ENCODE measurements around the gene DNAJC5.
"Not testable (repeated sequence)": the region's sequence is repeated elsewhere in the genome, so short reads cannot be mapped to it uniquely, and the experiment has no call there.

The DNAJC5 gene

DNA sequence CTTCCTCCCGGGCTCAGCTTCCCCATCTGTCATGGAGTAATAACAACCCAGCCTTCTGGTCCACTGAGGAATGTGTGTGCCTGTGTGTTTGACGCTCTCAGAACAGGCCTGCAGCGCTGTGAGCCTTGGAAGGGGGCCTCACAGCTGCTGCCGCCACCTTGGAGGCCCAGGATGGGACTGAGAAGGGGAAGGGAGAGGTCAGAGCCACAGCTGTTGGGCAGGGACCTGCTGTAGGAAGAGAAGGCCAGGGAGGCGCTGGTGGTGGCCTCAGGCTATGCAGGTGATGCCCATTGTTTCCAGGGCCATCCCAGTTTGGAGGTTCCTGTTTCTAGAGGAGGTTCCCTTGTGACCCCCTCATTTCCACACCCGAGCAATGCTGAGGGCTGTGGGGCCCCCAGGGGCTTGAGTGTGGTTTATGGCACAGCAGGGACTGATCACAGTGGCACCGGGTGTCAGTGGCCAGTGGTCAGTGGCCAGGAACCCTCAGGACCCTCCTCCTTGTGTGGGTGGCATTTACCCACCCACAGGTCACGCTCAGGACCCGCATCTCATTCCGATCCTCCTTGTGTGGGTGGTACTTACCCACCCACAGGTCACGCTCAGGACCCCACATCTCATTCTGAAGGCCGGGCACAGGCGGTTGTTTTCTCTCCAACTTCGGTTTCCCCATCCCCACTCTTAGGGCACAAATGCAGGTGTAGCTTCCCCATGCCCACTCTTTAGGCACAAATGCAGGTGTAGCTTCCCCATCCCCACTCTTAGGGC, 15.8 kb upstream of the DNAJC5 start:
- Histone ChIP-seq H3K9me3 (ENCODE audit: control extremely low read depth in 1 of 5, control insufficient read depth in 4 of 5, insufficient read depth in 2 of 5, low read depth in 1 of 5, low read length in 4 of 5) (no peaks in the 10 kb centered on the region), H3K4me1 (ENCODE audit: control extremely low read depth in 1 of 4, control insufficient read depth in 4 of 4, insufficient read depth in 4 of 4, low read length in 3 of 4) (peaks cover 0 to 3% (median 0%) of the 10 kb centered on the region in 4 experiments), H3K27me3 (replicated peaks in 2 of 5; ENCODE audit: control insufficient read depth in 4 of 5, insufficient read depth in 5 of 5, low read length in 4 of 5) (no peaks in the 10 kb centered on the region), H3K27ac (ENCODE audit: insufficient read depth in 1 of 2, low read depth in 1 of 2, low read length in 2 of 2, poor library complexity in 1 of 2, severe bottlenecking in 2 of 2) (no peak overlapping the region), H3K4me3 (ENCODE audit: control insufficient read depth in 1 of 7, extremely low read depth in 1 of 7, insufficient read depth in 4 of 7, low read depth in 2 of 7, low read length in 6 of 7) (no peak overlapping the region), H3K36me3 (ENCODE audit: control insufficient read depth in 4 of 4, insufficient read depth in 4 of 4, low read length in 3 of 4) (peaks cover 25 to 71% (median 53%) of the 10 kb centered on the region in 4 experiments)
- ChIA-PET CTCF (interaction anchor here (0.6 kb wide), 1 partner anchor 154 kb away, joined by 3 read pairs; no protein-coding TSS in a partner anchor), POLR2A (interaction anchor here (1.4 kb wide), 1 partner anchor 14 kb away, joined by 3 read pairs; the partner anchor contains the start of gene TPD52L2)
- 98% methylated on average over 12 of the region's 14 CpGs for WGBS (ENCODE audit: insufficient coverage)
- no peak for DNase-seq

DNA sequence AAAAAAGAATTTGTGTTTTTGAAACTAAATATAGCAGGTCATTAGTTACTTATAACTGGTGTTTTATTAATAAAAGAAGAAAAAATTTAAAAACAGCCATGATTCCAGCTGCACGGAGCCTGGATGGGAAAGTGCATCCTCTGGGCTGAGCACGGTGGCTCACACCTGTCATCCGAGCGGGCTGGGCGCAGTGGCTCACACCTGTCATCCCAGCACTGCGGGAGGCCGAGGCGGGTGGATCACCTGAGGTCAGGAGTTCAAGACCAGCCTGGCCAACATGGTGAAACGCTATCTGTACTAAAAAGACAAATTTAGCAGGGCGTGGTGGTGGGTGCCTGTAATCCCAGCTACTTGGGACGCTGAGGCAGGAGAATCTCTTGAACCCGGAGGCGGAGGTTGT, 14.0 kb upstream of the DNAJC5 start:
- DNase-seq; H3K27ac ChIP-seq (ENCODE audit: insufficient read depth in 1 of 2, low read depth in 1 of 2, low read length in 2 of 2, poor library complexity in 1 of 2, severe bottlenecking in 2 of 2); POLR2A ChIA-PET; H3K27me3 ChIP-seq (replicated peaks in 2 of 5; ENCODE audit: control insufficient read depth in 4 of 5, insufficient read depth in 5 of 5, low read length in 4 of 5); H3K4me3 ChIP-seq (ENCODE audit: control insufficient read depth in 1 of 7, extremely low read depth in 1 of 7, insufficient read depth in 4 of 7, low read depth in 2 of 7, low read length in 6 of 7); H3K4me1 ChIP-seq (ENCODE audit: control extremely low read depth in 1 of 4, control insufficient read depth in 4 of 4, insufficient read depth in 4 of 4, low read length in 3 of 4); H3K9me3 ChIP-seq (ENCODE audit: control extremely low read depth in 1 of 5, control insufficient read depth in 4 of 5, insufficient read depth in 2 of 5, low read depth in 1 of 5, low read length in 4 of 5): not testable (repeated sequence)
- CTCF ChIA-PET = interaction anchor here (1.6 kb wide), 1 partner anchor 8 kb away, joined by 6 read pairs; no protein-coding TSS in a partner anchor
- 94% methylated on average over 13 of the region's 13 CpGs for WGBS (ENCODE audit: insufficient coverage)
- H3K36me3 ChIP-seq (ENCODE audit: control insufficient read depth in 4 of 4, insufficient read depth in 4 of 4, low read length in 3 of 4) = peaks cover 18 to 74% (median 52%) of the 10 kb centered on the region in 4 experiments

DNA sequence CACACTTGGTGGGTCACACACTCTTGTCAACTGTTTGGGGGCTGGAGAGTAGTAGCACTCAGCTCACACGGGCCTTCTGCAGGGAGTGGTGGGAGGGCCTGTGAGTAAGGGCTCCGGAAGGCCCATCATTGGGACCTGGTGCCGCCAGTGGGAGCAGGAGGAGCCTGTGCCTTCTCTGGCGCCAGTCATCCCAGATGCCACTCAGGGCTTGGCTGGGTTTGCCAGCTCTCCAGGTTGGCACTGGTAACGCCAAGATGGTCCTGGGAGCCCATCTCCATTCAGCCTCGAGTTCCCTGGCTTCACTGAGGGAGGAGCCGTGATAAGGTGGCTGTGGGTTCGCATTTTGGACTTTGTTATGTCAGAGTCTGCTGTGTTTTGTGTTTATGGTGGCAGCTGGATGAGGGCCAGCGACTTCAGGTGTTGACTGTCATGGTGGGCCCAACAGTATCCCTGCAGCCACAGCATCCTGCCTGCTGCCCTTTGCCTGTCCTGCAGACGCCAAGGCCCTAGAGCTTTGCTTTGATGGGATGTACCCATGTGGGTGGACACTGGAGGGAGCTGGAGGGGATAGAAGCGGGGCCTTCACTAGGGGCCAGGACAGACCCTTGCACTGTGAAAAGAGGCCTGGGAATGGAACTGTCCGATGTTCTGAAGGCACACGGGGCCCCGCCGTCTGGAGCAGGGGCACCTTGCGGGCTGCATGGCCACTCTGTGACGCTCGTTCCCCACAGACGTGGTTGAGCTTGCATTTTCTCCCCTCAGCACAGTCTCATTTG, 13.3 kb upstream of the DNAJC5 start:
- Histone ChIP-seq H3K27ac (ENCODE audit: insufficient read depth in 1 of 2, low read depth in 1 of 2, low read length in 2 of 2, poor library complexity in 1 of 2, severe bottlenecking in 2 of 2) (no peak overlapping the region), H3K4me3 (ENCODE audit: control insufficient read depth in 1 of 7, extremely low read depth in 1 of 7, insufficient read depth in 4 of 7, low read depth in 2 of 7, low read length in 6 of 7) (no peak overlapping the region), H3K27me3 (replicated peaks in 2 of 5; ENCODE audit: control insufficient read depth in 4 of 5, insufficient read depth in 5 of 5, low read length in 4 of 5) (no peaks in the 10 kb centered on the region), H3K9me3 (ENCODE audit: control extremely low read depth in 1 of 5, control insufficient read depth in 4 of 5, insufficient read depth in 2 of 5, low read depth in 1 of 5, low read length in 4 of 5) (no peaks in the 10 kb centered on the region), H3K36me3 (ENCODE audit: control insufficient read depth in 4 of 4, insufficient read depth in 4 of 4, low read length in 3 of 4) (peaks cover 12 to 69% (median 51%) of the 10 kb centered on the region in 4 experiments), H3K4me1 (ENCODE audit: control extremely low read depth in 1 of 4, control insufficient read depth in 4 of 4, insufficient read depth in 4 of 4, low read length in 3 of 4) (peaks cover 0 to 3% (median 0%) of the 10 kb centered on the region in 4 experiments)
- WGBS (ENCODE audit: insufficient coverage) = 97% methylated on average over 17 of the region's 19 CpGs
- ChIA-PET POLR2A (no interaction called here), CTCF (interaction anchor here (0.8 to 1.6 kb wide), 4 partner anchors 9 to 176 kb away, joined by 3 to 6 read pairs (median 3); no protein-coding TSS in a partner anchor)
- no peak for DNase-seq

DNA sequence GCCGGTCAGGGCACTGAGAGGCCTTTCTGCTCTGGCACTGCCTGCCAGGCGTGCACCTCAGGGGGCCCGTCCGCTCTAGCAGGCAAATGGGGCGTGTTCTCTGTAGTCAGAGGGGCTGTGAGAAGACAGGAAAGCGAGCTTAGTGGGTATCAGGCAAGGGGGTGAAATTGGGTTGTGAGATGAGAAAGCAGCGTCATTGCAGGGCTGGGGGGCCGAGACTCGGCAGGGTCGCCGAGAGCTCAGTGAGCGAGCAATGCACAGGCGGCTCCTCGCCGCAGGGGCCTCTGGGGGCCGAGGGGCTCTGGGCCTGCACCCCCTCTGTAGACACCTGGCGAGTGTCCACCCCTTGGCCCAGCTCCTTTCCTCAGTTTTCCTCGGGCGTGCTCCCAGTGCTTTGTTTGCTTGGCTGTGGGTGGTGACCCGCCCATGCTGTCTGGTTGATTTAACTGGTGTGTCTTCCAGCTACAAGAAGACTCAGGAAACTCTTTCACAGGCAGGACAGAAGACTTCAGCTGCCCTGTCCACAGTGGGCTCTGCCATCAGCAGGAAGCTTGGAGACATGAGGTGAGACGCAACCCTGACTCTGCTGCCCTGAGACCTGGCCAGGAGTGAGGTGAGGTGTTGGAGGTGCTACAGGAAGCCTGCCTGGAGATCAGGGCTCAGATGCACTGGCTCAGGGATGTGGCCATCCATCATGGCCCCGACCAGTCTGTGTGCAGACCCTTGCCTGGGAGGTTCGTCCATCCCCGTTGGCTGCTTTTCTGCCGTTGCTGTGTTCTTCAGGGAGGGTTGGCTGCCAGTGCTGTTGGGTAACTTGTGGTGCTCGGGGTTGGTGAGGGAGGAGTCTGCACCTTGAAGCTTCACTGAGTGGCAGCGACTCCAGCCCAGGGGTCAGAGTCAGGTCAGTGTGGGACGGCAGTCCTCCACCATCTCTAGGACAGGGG, 12.4 kb upstream of the DNAJC5 start:
- no peak for DNase-seq
- Histone ChIP-seq H3K27ac (ENCODE audit: insufficient read depth in 1 of 2, low read depth in 1 of 2, low read length in 2 of 2, poor library complexity in 1 of 2, severe bottlenecking in 2 of 2) (no peak overlapping the region), H3K36me3 (ENCODE audit: control insufficient read depth in 4 of 4, insufficient read depth in 4 of 4, low read length in 3 of 4) (peaks cover 11 to 73% (median 52%) of the 10 kb centered on the region in 4 experiments), H3K27me3 (replicated peaks in 2 of 5; ENCODE audit: control insufficient read depth in 4 of 5, insufficient read depth in 5 of 5, low read length in 4 of 5) (no peaks in the 10 kb centered on the region), H3K9me3 (ENCODE audit: control extremely low read depth in 1 of 5, control insufficient read depth in 4 of 5, insufficient read depth in 2 of 5, low read depth in 1 of 5, low read length in 4 of 5) (no peaks in the 10 kb centered on the region), H3K4me1 (ENCODE audit: control extremely low read depth in 1 of 4, control insufficient read depth in 4 of 4, insufficient read depth in 4 of 4, low read length in 3 of 4) (peaks cover 0 to 3% (median 0%) of the 10 kb centered on the region in 4 experiments), H3K4me3 (ENCODE audit: control insufficient read depth in 1 of 7, extremely low read depth in 1 of 7, insufficient read depth in 4 of 7, low read depth in 2 of 7, low read length in 6 of 7) (no peak overlapping the region)
- 97% methylated on average over 25 of the region's 28 CpGs for WGBS (ENCODE audit: insufficient coverage)
- ChIA-PET POLR2A (no interaction called here), CTCF (interaction anchor here (0.8 to 1.7 kb wide), 5 partner anchors 10 to 175 kb away, joined by 3 to 6 read pairs (median 3); no protein-coding TSS in a partner anchor)

DNA sequence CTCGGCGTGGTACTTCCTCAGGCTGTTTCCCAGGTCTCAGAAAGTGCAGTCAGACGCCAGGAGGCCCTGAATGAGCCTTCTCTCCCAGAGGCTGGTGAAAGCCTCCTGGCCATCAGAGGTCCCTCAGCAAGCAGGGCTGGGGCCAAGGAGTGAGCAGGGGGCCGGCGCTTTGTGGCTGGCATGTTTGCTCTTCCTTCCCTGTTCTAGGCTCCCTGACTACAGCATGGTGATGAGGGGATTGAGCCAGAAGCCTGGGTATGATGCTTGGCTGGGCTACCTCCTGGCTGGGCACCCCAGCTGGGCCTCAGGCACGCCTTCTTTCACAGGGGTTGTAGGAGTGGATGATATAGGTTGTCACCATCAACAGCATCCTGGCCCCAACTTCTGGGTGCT, 11.7 kb upstream of the DNAJC5 start:
- Histone ChIP-seq H3K4me3 (ENCODE audit: control insufficient read depth in 1 of 7, extremely low read depth in 1 of 7, insufficient read depth in 4 of 7, low read depth in 2 of 7, low read length in 6 of 7) (no peak overlapping the region), H3K4me1 (ENCODE audit: control extremely low read depth in 1 of 4, control insufficient read depth in 4 of 4, insufficient read depth in 4 of 4, low read length in 3 of 4) (no peaks in the 10 kb centered on the region), H3K27me3 (replicated peaks in 2 of 5; ENCODE audit: control insufficient read depth in 4 of 5, insufficient read depth in 5 of 5, low read length in 4 of 5) (no peaks in the 10 kb centered on the region), H3K36me3 (ENCODE audit: control insufficient read depth in 4 of 4, insufficient read depth in 4 of 4, low read length in 3 of 4) (peaks cover 12 to 74% (median 52%) of the 10 kb centered on the region in 4 experiments), H3K27ac (ENCODE audit: insufficient read depth in 1 of 2, low read depth in 1 of 2, low read length in 2 of 2, poor library complexity in 1 of 2, severe bottlenecking in 2 of 2) (no peak overlapping the region), H3K9me3 (ENCODE audit: control extremely low read depth in 1 of 5, control insufficient read depth in 4 of 5, insufficient read depth in 2 of 5, low read depth in 1 of 5, low read length in 4 of 5) (no peaks in the 10 kb centered on the region)
- POLR2A ChIA-PET = no interaction called here
- 96% methylated on average over 3 of the region's 6 CpGs for WGBS (ENCODE audit: insufficient coverage)
- CTCF ChIA-PET = interaction anchor here (1.7 kb wide), 1 partner anchor 12 kb away, joined by 3 read pairs; no protein-coding TSS in a partner anchor
- DNase-seq = no peak

DNA sequence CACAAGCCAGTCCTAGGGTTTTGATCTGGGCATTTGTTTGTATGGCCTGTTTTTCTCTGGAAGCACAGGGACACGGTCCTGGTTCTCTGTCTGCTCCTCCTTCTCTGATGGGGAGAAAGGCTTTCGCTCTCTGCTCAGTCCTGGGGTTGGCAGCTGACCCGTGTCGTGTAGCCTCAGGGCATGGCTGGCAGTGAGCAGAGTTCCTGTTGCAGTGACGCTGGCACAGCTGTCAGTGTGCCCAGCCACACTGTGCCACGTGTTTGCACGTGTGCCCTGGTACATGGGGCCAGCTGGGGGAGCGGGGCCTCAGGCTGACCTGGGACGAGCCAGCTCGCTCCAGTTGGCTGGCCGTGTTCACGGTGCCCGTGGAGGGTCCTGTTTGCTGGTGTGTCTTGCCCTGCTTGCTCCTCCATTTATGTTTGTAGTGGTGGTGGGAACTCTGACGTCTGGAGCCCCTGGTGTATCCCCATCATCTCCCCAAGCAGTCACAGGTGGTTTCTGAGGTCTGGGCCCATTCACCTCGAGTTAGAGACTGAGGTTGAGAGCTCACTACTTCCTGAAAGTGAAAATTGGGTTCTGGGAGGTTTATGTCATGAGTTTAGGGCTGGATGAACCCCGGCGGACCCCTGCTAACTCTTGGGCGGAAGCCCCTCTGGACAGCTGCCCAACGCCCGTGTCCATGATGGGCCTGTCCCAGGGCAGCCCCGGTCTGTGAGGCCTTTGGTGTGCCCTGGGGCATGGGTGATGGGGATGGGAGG, 10.2 kb upstream of the DNAJC5 start:
- H3K4me3 ChIP-seq (ENCODE audit: control insufficient read depth in 1 of 7, extremely low read depth in 1 of 7, insufficient read depth in 4 of 7, low read depth in 2 of 7, low read length in 6 of 7) = no peak overlapping the region
- H3K4me1 ChIP-seq (ENCODE audit: control extremely low read depth in 1 of 4, control insufficient read depth in 4 of 4, insufficient read depth in 4 of 4, low read length in 3 of 4) = no peaks in the 10 kb centered on the region
- no peaks in the 10 kb centered on the region for H3K9me3 ChIP-seq (ENCODE audit: control extremely low read depth in 1 of 5, control insufficient read depth in 4 of 5, insufficient read depth in 2 of 5, low read depth in 1 of 5, low read length in 4 of 5)
- no peaks in the 10 kb centered on the region for H3K27me3 ChIP-seq (replicated peaks in 2 of 5; ENCODE audit: control insufficient read depth in 4 of 5, insufficient read depth in 5 of 5, low read length in 4 of 5)
- no peak overlapping the region for H3K27ac ChIP-seq (ENCODE audit: insufficient read depth in 1 of 2, low read depth in 1 of 2, low read length in 2 of 2, poor library complexity in 1 of 2, severe bottlenecking in 2 of 2)
- POLR2A ChIA-PET = no interaction called here
- WGBS (ENCODE audit: insufficient coverage) = 94% methylated on average over 10 of the region's 21 CpGs
- CTCF ChIA-PET = interaction anchor here (0.6 to 1.7 kb wide), 2 partner anchors 13 to 158 kb away, joined by 3 read pairs; no protein-coding TSS in a partner anchor
- DNase-seq = no peak
- peaks cover 15 to 75% (median 55%) of the 10 kb centered on the region in 4 experiments for H3K36me3 ChIP-seq (ENCODE audit: control insufficient read depth in 4 of 4, insufficient read depth in 4 of 4, low read length in 3 of 4)

All from common myeloid progenitor, CD34-positive (primary cell).